HG03520 (cell line): ENCODE data around the gene OR51Q1.
A peak's percentile ranks its signal among the peaks of the same experiment; 100 is the strongest.

Experiments used
- ATAC-seq: cut with Tn5 transposase; IDR thresholded peaks from one replicate; pipeline ENCODE4 v1.9.1; 2021; ENCODE audit warnings: mild to moderate bottlenecking, moderate library complexity; ENCODE audit not compliant: unreplicated experiment

The OR51Q1 gene

DNA sequence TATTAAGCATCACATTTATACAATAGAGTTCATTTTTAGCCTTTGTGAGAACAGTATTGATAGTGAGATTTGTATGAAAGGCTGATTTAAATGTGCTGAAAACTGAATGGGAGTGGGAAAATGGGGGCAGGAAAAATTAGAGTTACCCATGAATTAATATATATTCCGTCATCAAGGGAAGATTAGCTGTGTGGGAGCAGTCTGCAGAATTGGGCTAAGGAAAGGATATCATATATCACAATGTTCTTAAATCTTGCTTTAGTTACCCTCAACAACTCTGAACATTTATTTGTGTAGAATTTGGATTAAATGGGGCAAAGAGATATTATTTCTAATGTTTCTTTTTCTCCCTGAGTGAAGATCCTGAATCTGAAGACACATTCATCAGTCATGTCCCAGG, at the start of gene OR51Q1:
Gene OR51Q1, plus strand, starts transcription at position 301 of the 400 bp plus-strand sequence. Its CDS starts 90 bp downstream, at position 391.
- no peak for ATAC-seq

- peak; percentile 85 for ATAC-seq
Observed at GRCh38 chr11:5380740-5381342, 41.1 kb upstream of the OR51Q1 start.

- ATAC-seq: no peak
Observed at GRCh38 chr11:5383576-5383975, 38.3 kb upstream of the OR51Q1 start, which contains the start of gene OR51M1. Gene OR51M1 (plus strand): TSS chr11:5383812. CDS start chr11:5389399, 5,587 bp downstream.

GRCh38 chr11:5384335-5384734, 37.6 kb upstream of the OR51Q1 start:
- ATAC-seq: no peak

DNA sequence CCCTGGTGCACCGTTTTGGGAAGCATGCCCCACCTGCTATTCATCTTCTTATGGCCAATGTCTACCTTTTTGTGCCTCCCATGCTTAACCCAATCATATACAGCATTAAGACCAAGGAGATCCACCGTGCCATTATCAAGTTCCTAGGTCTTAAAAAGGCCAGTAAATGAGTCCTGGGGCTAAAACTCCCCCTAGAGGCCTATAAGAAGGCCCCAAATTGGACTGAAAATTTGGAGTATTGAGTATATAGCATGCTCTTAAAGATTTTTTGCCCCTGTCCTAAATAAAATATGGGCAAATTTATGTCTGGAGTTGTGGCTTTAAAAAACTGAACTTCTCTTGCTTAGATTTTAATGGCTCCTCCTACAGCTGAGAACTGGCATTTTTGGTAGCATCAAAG, 31.7 kb upstream of the OR51Q1 start:
- no peak for ATAC-seq

- ATAC-seq: no peak
Observed at GRCh38 chr11:5394091-5394490, 27.8 kb upstream of the OR51Q1 start.

- no peak for ATAC-seq
Observed at GRCh38 chr11:5398936-5399335, 23.0 kb upstream of the OR51Q1 start.

- no peak for ATAC-seq
Observed at GRCh38 chr11:5405173-5405572, 16.7 kb upstream of the OR51Q1 start.

DNA sequence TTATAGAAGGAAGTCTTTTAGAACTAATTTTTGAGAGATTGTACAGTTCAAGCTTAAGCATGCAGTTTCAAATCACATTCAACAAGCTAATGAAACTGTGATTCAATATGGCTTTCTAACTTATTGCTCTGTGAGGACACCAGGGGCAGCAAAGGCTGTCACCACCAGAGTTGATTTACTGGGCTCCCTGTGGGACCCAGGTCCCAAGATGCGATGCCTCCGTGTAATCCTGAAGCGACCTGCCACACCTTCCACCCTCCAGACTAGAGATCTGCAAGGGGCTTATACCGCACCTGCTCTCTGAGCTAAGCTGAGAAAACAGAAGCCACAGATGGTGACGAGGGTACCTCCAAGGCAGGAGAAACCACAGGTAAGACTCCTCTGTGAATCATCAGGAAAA, 918 bp upstream of the OR51Q1 start:
- ATAC-seq: no peak

GRCh38 chr11:5423131-5423530, 1.2 kb downstream of the OR51Q1 start:
- ATAC-seq: no peak

GRCh38 chr11:5441414-5441813, 19.5 kb downstream of the OR51Q1 start, which contains the start of gene OR51I1:
Gene OR51I1 (minus strand): TSS chr11:5441514. CDS start chr11:5441514, 0 bp downstream.
- no peak for ATAC-seq

DNA sequence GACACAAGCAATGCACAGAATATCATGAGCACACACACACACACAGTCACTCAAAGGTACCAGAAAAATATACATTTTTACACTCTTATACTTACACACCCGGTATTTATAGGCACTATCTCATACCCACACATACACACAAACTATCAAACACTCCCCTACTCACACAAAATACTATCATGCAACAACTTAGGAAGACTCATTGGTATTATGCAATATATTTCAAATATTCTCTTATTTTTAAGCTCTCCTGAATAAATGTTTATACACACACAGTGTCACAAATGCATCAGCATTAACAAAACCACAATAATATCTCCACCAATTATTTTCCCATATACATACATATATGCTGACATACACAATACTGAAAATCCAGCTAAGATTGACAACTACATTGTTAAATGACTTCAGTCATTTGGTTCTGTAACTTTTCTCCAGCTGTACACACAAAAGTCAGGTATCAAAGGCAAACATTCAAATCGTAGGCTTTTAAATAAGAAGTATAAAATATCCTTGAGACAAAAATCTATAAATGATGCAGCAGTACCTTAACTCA, 22.0 kb downstream of the OR51Q1 start:
- ATAC-seq: no peak

- ATAC-seq: no peak
Observed at GRCh38 chr11:5449023-5449422, 27.1 kb downstream of the OR51Q1 start, which contains the start of gene OR51I2. Gene OR51I2 (plus strand): TSS chr11:5449323. CDS start chr11:5453489, 4,166 bp downstream.

DNA sequence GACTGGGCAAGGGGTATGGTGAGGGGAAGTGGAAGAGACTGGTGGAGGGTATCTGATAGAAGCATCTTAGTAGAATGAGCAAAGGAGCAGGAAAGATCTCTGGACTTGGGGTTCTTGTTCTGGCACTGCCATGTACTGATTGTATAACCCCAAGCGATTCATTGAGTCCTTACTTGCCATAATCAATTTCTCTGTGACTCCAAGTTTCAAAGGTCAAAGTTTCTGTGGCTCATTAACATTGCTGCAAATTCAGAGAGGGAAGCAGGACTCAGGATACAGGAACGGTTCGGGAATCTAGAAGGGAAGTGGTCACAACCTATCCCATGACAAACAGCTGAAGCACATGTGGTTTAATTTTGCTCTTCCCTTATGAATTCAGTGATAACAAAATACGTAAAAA, 27.5 kb downstream of the OR51Q1 start:
- no peak for ATAC-seq

DNA sequence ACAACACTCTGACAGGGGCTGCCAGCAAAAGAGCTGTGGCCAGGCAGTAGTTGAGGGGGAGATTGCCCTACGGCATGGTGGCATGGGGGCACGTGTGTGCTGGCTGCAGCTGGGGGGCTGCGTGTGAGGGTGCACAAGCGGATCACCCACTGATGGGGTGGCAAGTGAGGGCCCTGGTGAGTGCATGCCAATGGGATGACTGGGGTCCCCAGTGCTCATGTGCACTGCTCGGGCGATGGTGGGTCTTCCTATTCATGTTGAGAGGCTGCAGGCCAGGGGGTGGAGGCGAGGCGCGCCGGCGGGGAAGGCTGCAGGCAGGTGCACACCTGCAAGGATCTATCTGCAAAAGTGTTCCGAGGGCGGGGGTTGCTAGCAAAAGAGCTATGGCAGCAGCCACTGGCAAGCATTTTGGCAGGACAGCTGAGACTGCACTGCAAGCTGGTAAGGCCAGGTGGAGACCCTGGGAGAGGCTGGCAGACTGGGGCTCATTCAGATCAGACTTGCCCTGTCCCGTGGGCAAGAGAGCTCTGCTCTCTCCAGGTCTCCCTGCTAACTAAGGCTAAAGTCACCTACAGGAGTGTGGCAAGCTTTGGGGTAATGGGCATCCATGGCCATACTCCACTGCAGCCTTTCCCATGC, 39.2 kb downstream of the OR51Q1 start:
- no peak for ATAC-seq

- no peak for ATAC-seq
Observed at GRCh38 chr11:5467527-5467926, 45.6 kb downstream of the OR51Q1 start.
